CD4-positive, alpha-beta T cell (primary cell): ENCODE measurements around the gene NAGPA. TPM values are rescaled to one million over a fixed set of nuclear protein-coding genes. Genes with fewer than 3 reads are reported as not detected.
A peak's percentile ranks its signal among the peaks of the same experiment; 100 is the strongest.

Experiments used
- ATAC-seq: fragments of 200-7000 bp; cut with Tn5 transposase; one replicate; pipeline ENCODE4 v1.10.0; 2022; ENCODE audit warnings: mild to moderate bottlenecking; ENCODE audit not compliant: poor library complexity
- CTCF ChIA-PET: fragments of 350-600 bp; sonication (Branson Sonifier 250); formaldehyde crosslinking; loops from one replicate; lab custom pipeline; 2021; ENCODE audit warnings: antibody characterized with exemption, inconsistent platforms; lab: Charles Lee
- POLR2A ChIA-PET: fragments of 350-600 bp; sonication (Branson Sonifier 250); formaldehyde crosslinking; loops from one replicate; lab custom pipeline; 2021; ENCODE audit warnings: antibody characterized with exemption, inconsistent platforms; lab: Charles Lee
- DNase-seq, 14 experiments: peaks; one replicate each; pipeline ENCODE4 v3.0.0-alpha.2; 2013 to 2020; ENCODE audit warnings: mixed read lengths in 2 of 14
- H3K27ac ChIP-seq, 2 donors: one replicate each; pipeline versions ENCODE4 v1.5.1 to v1.7.0; 2013; ENCODE audit warnings: low read length in 2 of 2, low read depth in 1 of 2, mild to moderate bottlenecking in 1 of 2
- H3K27me3 ChIP-seq, 2 experiments: 1 replicate in 1 of 2; 2 replicates in 1 of 2; pipeline versions ENCODE4 v1.6.1 to v1.7.0; 2013; ENCODE audit warnings: low read length in 2 of 2, control low read depth in 1 of 2, mild to moderate bottlenecking in 1 of 2, moderate library complexity in 1 of 2; ENCODE audit not compliant: insufficient read depth in 2 of 2, control insufficient read depth in 1 of 2
- H3K36me3 ChIP-seq: one replicate; pipeline ENCODE4 v1.6.1; 2013; ENCODE audit warnings: low read length, control low read depth; ENCODE audit not compliant: insufficient read depth
- H3K4me1 ChIP-seq: one replicate; pipeline ENCODE4 v1.6.1; 2013; ENCODE audit warnings: low read length, control low read depth; ENCODE audit not compliant: insufficient read depth
- H3K4me3 ChIP-seq: one replicate; pipeline ENCODE4 v1.5.1; 2013; ENCODE audit warnings: mild to moderate bottlenecking, low read length, moderate library complexity
- H3K9me3 ChIP-seq, 2 experiments: 1 replicate in 1 of 2; 2 replicates in 1 of 2; pipeline versions ENCODE4 v1.6.1 to v1.7.0; 2013; ENCODE audit warnings: low read length in 2 of 2, mild to moderate bottlenecking in 2 of 2, control low read depth in 1 of 2, moderate library complexity in 1 of 2; ENCODE audit not compliant: control insufficient read depth in 1 of 2, insufficient read depth in 1 of 2
- H3K27ac Mint-ChIP-seq: one replicate; pipeline ENCODE4 v1.8.0; 2020; ENCODE audit warnings: mixed read lengths
- H3K27me3 Mint-ChIP-seq: one replicate; pipeline ENCODE4 v1.8.0; 2021; ENCODE audit warnings: mixed read lengths
- H3K36me3 Mint-ChIP-seq: one replicate; pipeline ENCODE4 v1.8.0; 2021; ENCODE audit warnings: low read depth, mixed read lengths
- H3K4me1 Mint-ChIP-seq: one replicate; pipeline ENCODE4 v1.8.0; 2021; ENCODE audit warnings: low read depth, mixed read lengths
- H3K4me3 Mint-ChIP-seq: one replicate; pipeline ENCODE4 v1.8.0; 2020; ENCODE audit warnings: mild to moderate bottlenecking, mixed read lengths
- H3K9me3 Mint-ChIP-seq: one replicate; pipeline ENCODE4 v1.8.0; 2020; ENCODE audit warnings: mixed read lengths
- intact Hi-C, 2 experiments: fragments of 100-400 bp; cut with DNase I in 1 of 2; cut with micrococcal nuclease in 1 of 2; formaldehyde crosslinking; loops; one replicate each; pipeline versions ENCODE4 v1.15.1 to v1.9.0; 2023 to 2025; cut with DNase I, micrococcal nuclease
- total RNA-seq, 174 experiments: library from RNA in 2 of 174; stranded (reverse) in 2 of 174; gene quantifications; one replicate each; pipeline ENCODE4 v1.2.3 and lab custom pipeline; 2021 to 2026
- TF ChIP-seq, protein P1 (sequence below): fragments of 200-600 bp; IDR thresholded peaks from one replicate; pipeline ENCODE4 v1.8.0; 2022; ENCODE audit warnings: antibody characterized with exemption, mild to moderate bottlenecking

NAGPA gene
- total RNA-seq, 2 experiments from 2014 or later, result 30.0 to 34.0 TPM

- H3K4me3 ChIP-seq, result no peak overlapping the region
- no peak overlapping the region for H3K27ac ChIP-seq
- Mint-ChIP-seq H3K36me3 (no peaks in the 10 kb centered on the region), H3K4me3 (no peak overlapping the region), H3K4me1 (no peaks in the 10 kb centered on the region), H3K27me3 (no peaks in the 10 kb centered on the region), H3K27ac (no peak overlapping the region), H3K9me3 (no peaks in the 10 kb centered on the region)
- H3K4me1 ChIP-seq, result no peaks in the 10 kb centered on the region
- TF ChIP-seq, protein P1, sequence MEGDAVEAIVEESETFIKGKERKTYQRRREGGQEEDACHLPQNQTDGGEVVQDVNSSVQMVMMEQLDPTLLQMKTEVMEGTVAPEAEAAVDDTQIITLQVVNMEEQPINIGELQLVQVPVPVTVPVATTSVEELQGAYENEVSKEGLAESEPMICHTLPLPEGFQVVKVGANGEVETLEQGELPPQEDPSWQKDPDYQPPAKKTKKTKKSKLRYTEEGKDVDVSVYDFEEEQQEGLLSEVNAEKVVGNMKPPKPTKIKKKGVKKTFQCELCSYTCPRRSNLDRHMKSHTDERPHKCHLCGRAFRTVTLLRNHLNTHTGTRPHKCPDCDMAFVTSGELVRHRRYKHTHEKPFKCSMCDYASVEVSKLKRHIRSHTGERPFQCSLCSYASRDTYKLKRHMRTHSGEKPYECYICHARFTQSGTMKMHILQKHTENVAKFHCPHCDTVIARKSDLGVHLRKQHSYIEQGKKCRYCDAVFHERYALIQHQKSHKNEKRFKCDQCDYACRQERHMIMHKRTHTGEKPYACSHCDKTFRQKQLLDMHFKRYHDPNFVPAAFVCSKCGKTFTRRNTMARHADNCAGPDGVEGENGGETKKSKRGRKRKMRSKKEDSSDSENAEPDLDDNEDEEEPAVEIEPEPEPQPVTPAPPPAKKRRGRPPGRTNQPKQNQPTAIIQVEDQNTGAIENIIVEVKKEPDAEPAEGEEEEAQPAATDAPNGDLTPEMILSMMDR, result no peak
- no peaks in the 10 kb centered on the region for H3K36me3 ChIP-seq
- DNase-seq, result no peak
- no peaks in the 10 kb centered on the region for H3K9me3 ChIP-seq
- ATAC-seq, result no peak
- CTCF ChIA-PET, result no interaction called here
- POLR2A ChIA-PET, result no interaction called here
- H3K27me3 ChIP-seq, result no peaks in the 10 kb centered on the region
- intact Hi-C loops, result no loop called here
Measured at GRCh38 chr16:5058476-5058875, 24.7 kb upstream of the NAGPA start.

DNA sequence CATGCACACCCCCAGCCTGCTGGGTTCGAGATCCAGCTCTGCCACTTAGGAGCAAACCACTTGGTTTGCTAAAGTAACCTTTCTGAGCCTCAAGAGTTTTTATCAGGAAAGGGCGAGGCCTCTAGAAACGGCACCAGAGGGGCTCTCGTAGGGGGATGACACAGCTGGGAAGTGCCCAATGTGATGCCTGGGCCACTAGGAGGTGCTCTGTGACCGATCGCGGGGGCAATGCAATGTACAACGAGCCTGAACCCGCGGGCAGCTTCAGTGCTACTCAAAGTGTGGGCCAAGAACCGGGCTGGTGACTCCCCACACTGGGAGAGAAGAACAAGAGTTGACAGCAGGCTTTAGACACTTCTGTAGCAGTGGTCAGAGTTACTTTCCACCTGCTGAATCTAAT is 22.6 kb upstream of the NAGPA start:
- Mint-ChIP-seq H3K27ac (no peak overlapping the region), H3K9me3 (no peaks in the 10 kb centered on the region), H3K36me3 (no peaks in the 10 kb centered on the region), H3K4me1 (no peaks in the 10 kb centered on the region), H3K4me3 (no peak overlapping the region), H3K27me3 (no peaks in the 10 kb centered on the region)
- ATAC-seq (peak; percentile 62), DNase-seq (peak in 13 of 14 experiments; percentile 4 to 61 (median 26))
- Histone ChIP-seq H3K9me3 (no peaks in the 10 kb centered on the region), H3K27me3 (no peaks in the 10 kb centered on the region), H3K4me1 (no peaks in the 10 kb centered on the region), H3K36me3 (no peaks in the 10 kb centered on the region), H3K4me3 (no peak overlapping the region), H3K27ac (no peak overlapping the region)
- TF ChIP-seq, protein P1, result no peak
- CTCF ChIA-PET, result interaction anchor here (0.8 to 1.3 kb wide), 3 partner anchors 8 to 36 kb away, joined by 3 to 12 read pairs (median 4); no protein-coding TSS in a partner anchor
- intact Hi-C loops, result no loop called here
- POLR2A ChIA-PET, result no interaction called here

- DNase-seq (no peak), ATAC-seq (no peak)
- Histone ChIP-seq H3K36me3 (no peaks in the 10 kb centered on the region), H3K27me3 (no peaks in the 10 kb centered on the region), H3K27ac (no peak overlapping the region), H3K4me3 (no peak overlapping the region), H3K9me3 (no peaks in the 10 kb centered on the region), H3K4me1 (no peaks in the 10 kb centered on the region)
- TF ChIP-seq, protein P1, result no peak
- POLR2A ChIA-PET, result no interaction called here
- Mint-ChIP-seq H3K36me3 (no peaks in the 10 kb centered on the region), H3K4me1 (no peaks in the 10 kb centered on the region), H3K9me3 (no peaks in the 10 kb centered on the region), H3K27me3 (no peaks in the 10 kb centered on the region), H3K27ac (no peak overlapping the region), H3K4me3 (no peak overlapping the region)
- intact Hi-C loops, result no loop called here
- CTCF ChIA-PET, result no interaction called here
Measured at GRCh38 chr16:5054876-5055865, 21.4 kb upstream of the NAGPA start.
